HG02840 (cell line): ENCODE results near the gene B3GNT9.
A peak's percentile ranks its signal among the peaks of the same experiment; 100 is the strongest.

ENCODE experiments used
- ATAC-seq: cut with Tn5 transposase; IDR thresholded peaks from one replicate; pipeline ENCODE4 v1.9.1; 2021; ENCODE audit warnings: mild to moderate bottlenecking, moderate library complexity, moderate number of reproducible peaks; ENCODE audit not compliant: unreplicated experiment, low FRiP score

The B3GNT9 gene

DNA sequence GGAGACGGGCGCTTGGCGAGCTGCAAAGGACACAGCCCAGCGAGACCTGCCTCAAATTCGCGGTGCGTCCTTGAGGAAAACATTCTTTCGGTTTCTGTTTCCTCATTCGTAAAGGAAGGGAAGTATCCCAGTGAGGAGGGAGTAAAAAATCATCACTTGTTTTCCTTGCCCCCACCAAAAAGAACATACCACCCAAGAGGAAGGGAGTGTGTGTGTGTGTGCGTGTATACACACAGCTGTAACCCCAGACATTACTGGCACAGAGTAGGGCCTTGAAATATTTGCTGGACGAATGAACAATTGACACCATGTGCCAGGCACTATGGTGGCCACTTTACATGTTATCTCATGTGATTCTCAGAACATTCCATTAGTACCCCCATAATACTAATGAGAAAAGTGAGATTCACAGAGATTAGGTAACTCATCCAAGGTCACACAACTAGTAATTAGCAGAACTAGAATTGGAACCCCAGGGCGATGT lies 34.9 kb upstream of the B3GNT9 start:
- no peak for ATAC-seq

DNA sequence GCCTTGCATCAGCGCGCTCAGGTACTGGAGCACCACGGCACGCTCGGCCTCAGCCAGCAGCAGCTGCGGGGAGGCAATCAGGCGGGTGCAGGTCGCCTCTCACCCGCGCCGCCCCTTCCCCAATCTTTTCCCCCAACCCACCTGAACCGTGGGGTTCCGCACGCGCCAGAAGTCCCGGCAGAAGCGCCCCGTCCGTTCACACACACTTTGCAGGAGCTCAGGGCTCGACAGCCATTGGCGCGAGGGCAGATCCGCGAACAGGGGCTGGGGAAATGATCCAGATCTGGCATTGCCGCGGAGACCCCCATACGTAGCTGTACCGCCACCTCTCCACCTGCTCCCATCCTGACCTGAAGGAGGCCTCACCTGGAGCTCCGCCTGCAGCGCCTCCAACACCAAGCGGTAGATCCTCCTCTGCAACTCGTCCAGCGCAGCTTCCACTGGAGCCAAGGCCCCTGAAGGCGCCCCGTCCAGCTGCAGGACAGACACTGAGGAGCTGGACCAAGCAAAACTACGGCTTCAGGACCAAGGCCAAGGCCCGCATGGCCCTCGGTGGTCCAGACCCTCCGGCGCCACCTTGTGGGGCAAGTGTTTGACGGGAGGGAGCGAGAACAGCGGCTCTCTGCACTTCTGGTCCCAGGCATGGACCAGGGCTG lies 34.3 kb upstream of the B3GNT9 start:
- ATAC-seq: no peak

GRCh38 chr16:67184453-67184994 lies 33.7 kb upstream of the B3GNT9 start:
- ATAC-seq: peak; percentile 3

- peak; percentile 92 for ATAC-seq
Measured at GRCh38 chr16:67183627-67184452, 33.0 kb upstream of the B3GNT9 start, which contains the start of gene MATCAP1. Gene MATCAP1 (minus strand): TSS chr16:67183963. CDS start chr16:67180610, 3,353 bp downstream.

DNA sequence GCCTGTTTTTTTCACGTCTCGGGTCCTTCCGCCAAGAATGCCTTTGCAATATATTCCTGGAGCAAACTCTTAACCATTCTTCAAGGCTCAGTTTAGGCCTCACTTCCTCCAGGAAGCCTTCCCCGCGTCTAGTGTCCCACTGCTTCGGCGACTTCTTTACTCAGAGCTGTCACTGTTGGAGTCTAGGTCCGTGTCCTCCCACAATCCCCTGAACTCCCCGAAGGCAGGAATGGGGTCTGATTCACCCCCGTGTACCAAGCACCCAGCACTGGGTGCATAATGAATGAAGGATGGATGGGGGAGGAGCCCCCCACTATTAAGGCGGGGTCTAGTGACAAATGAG lies 32.5 kb upstream of the B3GNT9 start:
- peak; percentile 3 for ATAC-seq

GRCh38 chr16:67182288-67182687 lies 31.5 kb upstream of the B3GNT9 start:
- no peak for ATAC-seq

DNA sequence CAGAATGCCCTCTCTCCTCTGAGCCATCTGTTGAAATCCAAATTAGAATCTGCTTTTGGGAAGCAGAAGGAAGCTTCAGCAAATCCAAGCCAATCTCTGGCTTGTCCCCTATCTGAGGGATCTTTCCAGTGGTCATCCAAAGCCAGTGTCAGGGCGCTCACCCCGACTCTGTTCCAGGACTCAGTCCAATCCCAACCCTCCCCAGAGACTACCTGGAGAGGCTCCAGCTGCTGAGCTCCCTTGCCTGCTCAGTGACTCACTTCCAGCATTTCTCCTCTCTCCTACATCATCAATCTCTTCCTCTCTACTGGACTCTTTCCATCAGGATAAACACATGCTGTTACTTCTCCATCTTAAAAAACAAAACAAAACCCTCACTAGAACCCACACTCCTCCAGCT lies 30.5 kb upstream of the B3GNT9 start:
- no peak for ATAC-seq

- ATAC-seq: no peak
Measured at GRCh38 chr16:67180166-67180565, 29.4 kb upstream of the B3GNT9 start.

- no peak for ATAC-seq
Measured at GRCh38 chr16:67179421-67180080, 28.8 kb upstream of the B3GNT9 start.

- no peak for ATAC-seq
Measured at GRCh38 chr16:67177743-67178699, 27.2 kb upstream of the B3GNT9 start.

DNA sequence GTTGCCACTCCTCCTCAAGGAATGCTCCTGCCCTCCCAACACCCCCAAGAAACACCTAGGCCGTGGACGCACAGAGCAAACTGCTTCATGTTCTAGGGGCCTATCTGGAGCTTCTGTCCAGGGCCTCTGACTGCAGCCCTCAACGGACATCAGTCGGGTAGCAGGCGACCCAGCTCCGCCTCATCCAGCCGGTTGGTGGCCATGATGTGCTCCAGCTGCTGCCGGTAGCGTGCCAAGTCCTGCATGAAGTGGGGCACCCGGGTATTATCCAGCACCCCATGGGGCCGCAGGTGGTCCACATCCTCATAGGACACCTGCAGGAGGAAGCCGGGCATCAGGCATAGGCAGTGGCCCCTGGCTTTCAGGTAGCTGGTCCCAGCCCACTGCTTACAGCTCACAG lies 25.9 kb upstream of the B3GNT9 start:
- ATAC-seq: no peak

- ATAC-seq: no peak
Measured at GRCh38 chr16:67174706-67175231, 24.0 kb upstream of the B3GNT9 start.

GRCh38 chr16:67173808-67174705 lies 23.3 kb upstream of the B3GNT9 start:
- no peak for ATAC-seq

- no peak for ATAC-seq
Measured at GRCh38 chr16:67173323-67173722, 22.5 kb upstream of the B3GNT9 start.

- ATAC-seq: no peak
Measured at GRCh38 chr16:67170949-67171649, 20.3 kb upstream of the B3GNT9 start.

DNA sequence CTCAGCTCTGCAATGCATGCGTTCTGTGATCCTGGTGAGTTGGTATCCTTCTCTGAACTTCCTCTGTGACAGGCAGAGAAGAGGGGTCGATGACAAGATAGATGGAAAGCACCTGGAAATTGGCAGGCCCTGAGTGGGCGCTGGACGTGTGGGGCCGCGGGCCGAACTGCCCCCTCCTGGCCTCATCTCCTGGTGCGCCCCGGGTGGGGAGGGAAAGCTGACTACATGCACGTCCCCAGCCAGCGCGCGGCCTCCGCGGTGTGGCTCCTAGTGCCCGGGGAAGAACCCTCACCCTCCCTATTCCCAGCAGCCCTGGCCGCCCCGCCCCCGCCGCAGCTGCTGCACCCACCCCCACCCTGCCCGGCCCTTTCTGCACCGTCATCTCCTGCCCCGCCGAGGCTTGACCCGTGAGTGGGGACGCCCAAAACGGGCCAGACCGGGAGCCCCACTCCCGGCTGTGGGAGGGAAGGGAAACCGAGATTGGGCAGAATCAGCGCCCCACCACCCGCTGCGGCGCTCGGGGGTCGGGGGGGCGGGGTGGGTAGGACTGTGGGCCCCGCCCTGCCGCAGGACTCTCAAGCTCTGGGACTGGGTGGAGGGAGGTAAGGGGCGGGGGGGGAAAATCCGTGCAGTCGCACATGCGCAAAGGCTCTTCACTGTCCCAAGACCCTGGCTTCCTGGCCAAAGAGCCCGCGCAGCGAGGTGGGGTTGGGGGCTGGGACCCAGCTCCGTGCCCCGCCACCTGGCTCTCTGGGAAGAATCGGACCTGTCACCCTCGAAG lies 19.6 kb upstream of the B3GNT9 start, which contains the start of gene NOL3:
Gene NOL3, plus strand, starts transcription at position 371 of the 781 bp plus-strand sequence.
- peak; percentile 39 for ATAC-seq

DNA sequence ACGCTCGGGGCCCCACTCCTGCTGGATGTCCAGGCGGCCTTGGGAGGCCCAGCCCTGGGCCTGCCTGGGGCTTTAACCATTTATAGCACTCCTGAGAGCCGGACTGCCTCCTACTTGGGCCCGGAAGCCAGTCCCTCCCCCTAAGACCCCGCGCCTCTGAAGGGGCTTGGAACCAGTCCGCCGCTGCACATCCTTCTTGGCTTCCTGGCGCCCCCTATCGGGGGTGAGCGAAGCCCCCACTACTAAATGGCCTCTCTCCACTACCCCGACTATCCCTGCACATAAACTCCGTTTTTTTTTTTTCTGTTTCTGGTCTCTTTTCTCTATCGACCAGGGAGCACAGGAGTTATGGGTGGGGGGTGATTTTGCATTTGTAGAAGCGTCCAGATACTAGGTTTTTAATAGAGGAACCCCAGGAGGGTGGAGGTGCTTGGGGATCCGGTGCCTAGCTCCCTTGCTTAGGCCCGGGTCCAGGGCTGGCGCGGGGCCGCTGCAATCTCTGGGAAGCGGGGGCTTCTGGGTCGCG lies 18.9 kb upstream of the B3GNT9 start:
- no peak for ATAC-seq
